HG02588 (cell line): Measurements from ENCODE around the gene LDLRAD4.
A peak's percentile ranks its signal among the peaks of the same experiment; 100 is the strongest.

Source experiments
- ATAC-seq: cut with Tn5 transposase; IDR thresholded peaks from one replicate; pipeline ENCODE4 v1.9.1; 2021; ENCODE audit warnings: mild to moderate bottlenecking, moderate library complexity; ENCODE audit not compliant: unreplicated experiment

The LDLRAD4 gene

DNA sequence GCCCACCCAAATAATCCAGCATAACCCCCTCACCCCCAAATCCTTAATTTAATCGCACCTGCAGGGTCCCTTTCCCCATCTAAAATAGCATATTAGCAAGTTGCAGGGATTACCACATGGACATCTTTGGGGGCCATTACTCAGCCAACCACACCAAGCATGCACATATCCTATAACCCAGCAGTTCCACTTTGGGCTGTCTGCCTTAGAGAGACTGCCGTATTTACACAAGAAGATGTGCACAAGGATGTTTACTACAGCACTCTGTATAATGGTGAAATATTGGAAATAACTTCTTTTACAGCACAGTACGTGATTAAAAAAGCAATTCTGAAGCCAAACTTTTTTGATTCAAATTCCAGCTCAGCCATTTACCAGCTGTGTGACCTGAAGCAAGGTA, 17.3 kb upstream of the LDLRAD4 start:
- no peak for ATAC-seq

DNA sequence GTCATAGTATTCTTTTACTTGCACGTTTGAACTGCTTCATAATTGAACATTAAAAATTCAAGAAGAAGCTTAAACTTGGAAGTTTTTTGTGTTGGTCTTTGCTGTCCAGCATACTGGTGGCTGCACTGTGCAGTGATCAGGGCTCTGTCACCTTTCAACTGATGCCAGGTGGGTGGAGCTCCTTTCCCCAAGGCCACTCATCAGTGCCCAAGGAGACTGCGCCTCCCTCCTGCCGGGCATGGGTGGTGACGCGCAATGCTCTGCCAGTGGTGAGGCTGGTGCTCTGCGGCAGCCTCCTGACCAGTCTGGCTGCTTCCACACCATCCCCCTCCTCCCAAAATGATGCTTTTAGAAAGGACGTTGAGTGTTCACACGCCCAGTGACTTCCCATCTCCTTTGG, 16.0 kb upstream of the LDLRAD4 start:
- no peak for ATAC-seq

DNA sequence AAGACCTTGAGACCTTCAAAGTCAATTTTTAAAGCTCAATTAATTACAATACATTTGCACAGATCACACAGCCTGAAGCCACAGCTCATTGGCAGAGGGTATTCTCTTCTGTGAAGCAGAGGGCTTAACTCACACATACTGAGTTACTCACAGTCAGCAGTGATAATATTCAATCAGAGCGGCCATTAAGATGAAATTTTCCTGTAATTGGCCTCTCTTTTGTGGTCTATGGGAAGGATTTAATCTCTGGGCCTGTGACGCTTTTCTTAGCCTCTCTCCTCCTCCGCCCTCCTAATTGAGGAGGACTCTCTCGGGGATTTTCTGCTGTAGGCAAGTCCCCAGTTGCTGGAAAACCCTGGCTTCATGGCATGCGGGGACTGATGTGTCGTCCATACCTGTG, 12.3 kb upstream of the LDLRAD4 start:
- no peak for ATAC-seq

DNA sequence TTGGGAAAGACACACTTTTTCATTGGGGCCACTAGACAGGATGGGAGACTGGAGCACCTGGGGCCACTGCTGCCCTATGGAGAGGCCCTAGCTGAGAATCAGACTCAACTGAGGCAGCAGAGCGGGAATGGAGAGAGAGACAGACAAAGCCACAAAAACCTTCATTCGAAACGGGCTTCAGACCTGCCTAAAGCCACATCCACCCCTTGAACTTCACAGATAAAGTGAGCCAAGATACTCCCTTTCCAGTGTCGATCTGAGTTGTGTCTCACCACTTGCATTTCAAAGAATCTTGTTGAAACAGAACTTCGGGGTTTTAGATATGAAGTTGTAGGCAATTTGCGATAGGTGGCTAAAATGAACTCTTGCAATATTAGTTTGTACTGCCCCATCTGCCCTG, 11.3 kb upstream of the LDLRAD4 start:
- ATAC-seq, result no peak

DNA sequence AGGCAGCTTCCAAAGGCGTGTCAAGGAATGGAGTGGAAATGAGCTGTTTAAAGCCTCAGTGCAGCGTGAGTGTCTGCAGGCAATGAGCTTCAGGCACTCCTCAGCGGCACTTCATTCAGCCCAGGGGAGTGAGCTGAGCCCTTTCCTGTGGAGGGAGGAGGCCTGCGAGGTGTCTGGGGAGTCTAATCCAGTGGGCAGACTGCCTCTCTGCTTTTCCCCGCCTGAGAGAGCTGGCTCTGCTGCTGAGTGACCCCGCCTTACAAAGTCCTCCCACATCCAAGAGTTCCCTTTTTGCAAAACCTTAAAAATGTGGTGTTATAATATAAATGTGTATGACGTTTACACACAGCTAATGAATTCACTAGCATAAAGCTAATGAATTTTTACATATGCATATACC, 7.0 kb upstream of the LDLRAD4 start:
- no peak for ATAC-seq

DNA sequence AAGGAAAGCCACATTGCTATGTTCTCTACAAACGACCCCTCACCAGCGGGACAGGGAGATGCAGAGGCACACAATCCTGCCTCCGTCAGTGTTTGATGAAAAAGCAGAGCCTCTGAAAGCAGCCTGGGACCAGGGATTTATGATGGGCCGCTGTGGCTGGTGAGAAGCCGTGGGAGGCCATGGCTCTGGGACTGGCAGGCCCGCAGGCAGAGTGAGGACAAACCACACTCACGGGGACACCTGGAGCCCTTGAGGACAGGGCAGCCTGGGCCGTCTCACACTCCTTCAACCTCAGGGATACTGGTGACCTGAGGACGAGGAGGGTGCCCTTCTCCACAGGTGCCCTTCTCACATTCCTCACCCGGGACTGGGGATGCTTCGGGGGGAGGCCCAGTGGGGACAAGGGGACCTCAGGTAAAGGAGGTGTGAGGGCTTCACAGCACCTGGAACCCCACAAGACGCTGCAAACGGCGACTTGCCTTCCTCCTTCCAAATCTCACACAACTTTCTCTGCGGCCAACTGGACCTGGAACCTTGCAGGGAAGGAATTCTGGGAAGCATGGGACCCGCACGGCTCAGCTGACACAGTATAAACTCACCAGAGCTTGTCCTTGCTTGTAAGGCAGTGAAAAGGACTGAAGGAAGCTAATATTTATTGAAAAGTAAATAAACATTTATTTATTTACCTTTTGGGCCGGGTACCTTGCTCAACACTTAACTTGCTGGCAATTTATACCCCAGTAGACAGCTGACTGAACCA, 5.3 kb upstream of the LDLRAD4 start:
- no peak for ATAC-seq

DNA sequence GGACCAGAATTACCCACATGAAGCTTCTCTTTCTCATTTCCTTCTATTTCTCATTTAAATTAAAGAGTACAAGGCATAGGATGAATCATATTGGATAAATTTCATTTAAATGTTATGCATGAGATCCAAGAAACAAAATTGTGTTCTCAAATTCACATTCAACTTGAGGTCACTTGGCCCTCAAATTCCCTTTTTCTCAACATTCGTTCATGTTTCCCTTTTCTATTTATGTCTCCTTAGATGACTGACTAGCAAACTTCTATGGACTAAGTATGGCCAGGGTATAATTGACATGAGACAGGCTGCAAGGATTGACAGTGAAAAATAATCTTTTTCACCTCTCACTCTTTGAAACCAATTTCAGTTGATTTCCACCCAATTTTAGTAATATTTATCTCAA, 4.0 kb upstream of the LDLRAD4 start:
- no peak for ATAC-seq

DNA sequence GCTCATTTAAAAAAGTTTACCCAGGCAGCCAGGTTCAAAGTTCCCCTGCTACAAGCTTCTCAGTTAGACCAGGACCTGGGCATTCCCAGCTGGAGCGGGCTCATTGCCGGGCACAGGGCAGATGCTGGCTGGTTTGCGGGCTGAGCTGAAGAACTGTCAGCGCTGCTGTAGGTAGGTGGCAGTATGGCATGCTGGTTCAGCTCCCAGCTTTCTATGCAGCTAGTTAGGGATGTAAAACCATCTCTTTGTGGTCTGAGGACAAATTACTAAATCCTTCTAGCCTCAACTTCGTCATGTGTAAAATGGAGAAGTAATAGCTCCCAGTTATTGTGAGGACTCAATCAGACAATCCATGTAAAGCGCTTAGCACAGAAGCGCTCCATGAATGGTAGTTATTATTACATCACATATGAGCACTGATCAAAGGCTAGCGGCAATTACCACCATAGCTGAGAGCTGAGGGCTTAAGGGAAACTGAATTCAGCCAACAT, 2.4 kb upstream of the LDLRAD4 start:
- ATAC-seq, result no peak

DNA sequence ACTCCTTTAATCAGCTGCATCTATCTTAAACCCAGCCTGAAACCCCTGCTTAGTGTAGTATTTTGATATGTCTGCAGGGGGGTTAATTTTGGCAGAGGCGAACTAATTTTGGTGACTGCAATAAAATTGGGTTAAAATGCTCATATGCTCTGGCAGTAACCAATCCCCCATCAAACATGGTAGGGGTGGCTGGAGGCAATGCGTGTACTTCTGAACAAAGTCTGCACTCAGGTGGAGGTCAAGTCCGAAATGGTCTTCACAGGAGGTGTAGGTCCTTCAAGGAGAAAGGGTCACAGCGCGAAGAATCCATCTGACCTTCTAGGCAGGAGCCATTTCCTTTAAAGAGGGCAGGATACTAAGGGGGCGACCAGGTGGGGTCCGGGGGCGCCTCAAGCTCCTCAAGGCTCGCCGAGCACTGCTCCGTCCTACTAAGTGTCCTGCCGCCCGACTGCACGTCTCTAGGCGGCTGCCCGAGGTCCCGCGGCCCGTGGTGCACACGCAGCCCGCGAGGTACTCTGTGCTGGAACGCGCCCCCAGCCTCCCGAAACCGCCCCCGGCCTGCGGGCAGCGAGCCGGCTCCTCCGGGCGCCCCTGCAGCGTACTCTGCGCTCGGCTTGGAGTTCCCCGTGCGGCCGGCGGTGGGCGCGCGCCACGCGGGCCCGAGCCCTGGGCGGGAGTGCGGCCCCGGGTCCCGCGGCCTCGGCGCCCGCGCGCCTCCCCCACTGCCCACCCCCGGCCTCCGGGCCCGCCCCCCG, 1.7 kb upstream of the LDLRAD4 start:
- ATAC-seq, result peak; percentile 42

DNA sequence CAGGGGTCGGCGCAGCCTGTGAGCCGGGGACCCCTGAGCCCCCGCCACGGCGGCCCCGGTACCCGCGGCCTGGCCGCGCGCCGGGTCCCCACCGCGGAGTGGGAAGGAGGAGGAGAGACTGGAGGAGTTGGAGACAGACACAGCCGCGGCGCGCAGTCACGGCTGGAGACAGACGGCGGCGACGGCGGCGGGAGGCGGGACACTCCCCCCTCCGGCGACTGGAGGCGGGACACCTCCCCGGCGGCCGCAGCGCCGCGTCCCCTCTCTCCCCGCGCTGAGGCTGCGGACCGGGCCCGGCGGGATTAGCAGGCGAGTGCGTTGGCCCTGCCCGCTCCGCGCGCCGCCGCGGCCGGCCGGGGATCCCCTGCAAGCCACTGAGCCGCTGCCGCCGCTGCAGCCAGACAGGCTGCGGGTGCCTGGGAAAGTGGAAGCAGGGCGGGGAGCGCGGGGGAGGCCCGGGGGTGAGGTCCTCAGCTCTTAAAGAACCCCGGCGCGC, 1.0 kb upstream of the LDLRAD4 start:
- ATAC-seq, result peak; percentile 44

DNA sequence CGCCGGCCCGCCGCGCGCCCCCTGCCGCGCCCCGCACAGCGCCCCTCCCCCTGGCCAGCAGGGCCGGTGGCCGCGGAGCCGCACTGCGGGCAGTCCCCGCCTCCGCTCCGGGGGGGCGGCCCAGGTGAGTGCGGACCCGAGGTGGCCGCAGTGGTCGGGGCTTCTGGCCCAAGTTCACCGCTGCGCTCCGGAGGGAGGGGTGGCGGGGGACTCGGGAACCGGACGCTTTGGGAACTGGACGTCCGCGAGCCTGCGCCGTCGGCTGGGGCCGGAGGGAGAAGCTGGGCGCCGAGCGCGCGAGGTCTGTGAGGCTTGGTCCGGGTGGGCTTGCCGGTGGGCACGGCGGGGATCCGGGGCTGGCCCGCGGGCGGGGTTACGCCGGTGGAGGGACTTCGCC, 591 bp upstream of the LDLRAD4 start:
- no peak for ATAC-seq

DNA sequence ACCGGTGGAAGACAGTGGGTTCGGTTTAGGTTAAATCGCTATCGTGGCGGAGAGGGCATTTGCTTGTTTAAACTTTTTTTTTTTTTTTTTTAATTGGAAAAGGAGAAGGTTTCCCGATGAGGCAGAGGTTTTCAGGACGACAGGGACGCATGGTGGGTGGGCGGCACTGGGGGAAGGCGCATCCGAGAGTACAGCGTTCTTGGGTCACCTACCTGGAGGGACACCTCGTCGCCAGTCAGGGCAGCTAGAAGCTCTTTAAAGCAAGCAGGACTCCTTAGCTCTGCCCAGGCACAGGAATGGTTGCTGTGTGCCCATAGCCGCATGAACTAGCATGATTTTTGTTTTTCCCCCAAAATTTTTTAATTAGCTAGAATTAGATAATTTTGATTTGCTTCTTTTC, 437 bp downstream of the LDLRAD4 start:
- no peak for ATAC-seq

DNA sequence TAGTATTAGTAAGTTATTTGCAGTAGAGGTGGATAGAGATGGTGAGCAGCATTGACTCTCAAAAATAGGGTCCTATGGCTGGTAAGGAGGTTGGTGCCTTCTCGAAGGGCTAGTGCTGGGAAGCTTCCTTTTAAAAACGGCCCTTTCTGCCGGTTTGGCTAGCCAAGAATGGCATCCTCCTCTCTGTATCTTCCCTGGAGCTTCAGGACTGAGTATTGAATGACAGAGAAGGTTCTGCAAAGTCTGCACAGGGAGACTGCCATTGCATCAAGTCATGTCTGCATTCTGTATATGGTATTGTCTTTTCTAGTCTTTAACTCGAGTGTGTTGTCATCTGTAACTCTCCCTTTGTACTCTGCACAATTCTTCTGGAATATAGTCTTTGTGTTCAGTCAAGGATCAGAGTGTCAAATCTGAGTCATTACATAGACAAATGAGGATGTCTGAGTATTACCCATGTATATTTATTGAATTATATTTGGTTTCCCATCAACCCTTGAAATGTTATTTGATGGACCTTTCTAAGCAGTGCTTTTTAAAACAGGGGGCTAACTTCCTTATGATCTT, 1.1 kb downstream of the LDLRAD4 start:
- ATAC-seq, result no peak

DNA sequence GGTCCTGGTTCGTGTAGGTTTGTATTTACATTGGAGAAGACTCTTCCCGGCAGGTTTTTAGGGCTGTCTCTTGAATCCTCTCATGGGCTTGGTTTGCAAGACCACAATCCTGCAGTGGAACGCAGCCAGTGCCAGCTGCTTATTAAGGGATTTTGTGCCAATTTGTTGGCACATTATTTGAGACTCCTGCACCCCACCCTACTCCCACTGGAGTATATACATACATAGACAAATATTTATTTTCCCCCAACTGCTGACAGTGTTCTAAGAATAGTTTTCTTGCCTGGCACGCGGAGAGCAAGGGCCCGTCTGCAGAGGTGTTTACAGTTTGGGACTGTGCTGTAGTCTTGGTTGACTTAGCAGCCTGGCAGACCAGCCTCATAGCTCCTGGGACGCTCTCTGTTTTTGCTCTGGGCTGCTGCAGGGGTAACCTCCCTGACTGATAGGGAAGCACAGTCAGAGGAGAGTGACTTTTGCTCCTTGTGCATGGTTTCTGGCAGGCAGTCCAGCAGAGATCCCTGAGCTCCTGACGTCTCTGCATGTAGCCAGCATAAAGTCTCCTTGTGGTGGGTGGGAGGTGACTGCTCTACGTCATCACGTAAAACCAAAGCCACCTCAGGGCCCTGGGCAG, 1.9 kb downstream of the LDLRAD4 start:
- ATAC-seq, result no peak

DNA sequence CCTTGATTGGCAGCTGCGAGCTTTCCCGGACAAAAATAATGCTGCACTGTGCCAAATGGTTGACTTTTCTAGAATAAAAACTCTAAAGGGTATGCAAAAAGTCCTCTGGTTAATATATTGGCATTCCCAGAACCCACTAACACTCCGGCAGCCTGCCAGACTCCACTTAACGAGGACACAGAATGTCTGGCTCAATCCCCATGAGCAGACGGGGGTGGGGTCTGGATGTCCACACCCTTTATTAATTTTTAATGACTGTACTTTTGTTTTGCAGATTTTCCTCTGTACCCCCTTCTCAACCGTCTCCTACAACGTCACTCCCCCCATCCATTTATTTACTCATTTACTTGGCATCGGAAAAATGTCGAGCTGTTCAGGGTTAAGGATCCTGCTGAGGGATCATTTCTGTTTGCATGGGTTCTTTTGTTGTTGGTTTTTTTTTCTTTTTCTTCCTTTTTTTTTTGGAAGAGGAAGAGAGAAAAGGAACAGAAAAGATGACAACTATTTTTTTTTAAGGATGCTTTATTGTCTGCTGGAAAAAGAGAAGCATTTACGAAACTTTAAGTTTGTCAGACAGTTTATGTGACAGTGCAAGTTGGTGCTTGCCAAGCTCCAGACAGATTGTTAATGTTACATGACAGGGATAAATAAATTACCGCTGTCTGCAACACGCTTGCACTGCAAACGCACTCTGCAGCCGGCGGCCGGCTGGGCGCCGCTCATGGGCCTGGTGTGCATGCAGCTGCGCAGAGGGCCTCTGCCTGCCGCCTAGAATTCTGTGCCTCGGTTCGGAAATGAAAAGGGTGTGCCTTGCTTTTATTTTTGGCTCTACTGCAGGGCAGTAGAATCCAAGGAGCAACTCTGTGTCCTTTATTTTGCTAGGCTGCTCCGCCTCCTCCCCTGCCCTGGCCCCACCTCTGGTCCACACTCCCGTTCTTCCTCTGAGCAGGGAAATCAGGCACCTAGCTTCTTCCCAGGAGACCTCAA, 3.6 kb downstream of the LDLRAD4 start:
- no peak for ATAC-seq

DNA sequence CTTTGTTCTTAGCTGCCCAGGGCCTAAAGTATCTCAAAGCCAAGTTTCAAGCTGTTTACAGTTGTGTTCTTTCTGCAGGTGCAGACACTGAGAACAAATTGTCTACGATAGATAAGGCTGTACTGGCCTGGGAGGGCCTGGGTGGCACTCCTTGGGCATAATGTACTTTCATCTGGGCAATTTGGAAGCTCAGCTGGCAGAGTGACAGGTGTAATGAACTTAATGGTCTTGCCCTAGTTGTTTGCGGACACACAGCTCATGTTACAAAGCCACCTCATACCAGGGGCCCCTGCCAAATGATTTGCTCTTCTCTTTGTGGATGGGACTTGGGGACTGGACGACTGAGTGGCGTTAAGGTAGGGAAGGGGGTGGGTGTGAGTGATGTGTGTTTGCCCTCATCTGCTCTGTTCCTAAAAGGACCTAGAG, 4.3 kb downstream of the LDLRAD4 start:
- ATAC-seq, result no peak

DNA sequence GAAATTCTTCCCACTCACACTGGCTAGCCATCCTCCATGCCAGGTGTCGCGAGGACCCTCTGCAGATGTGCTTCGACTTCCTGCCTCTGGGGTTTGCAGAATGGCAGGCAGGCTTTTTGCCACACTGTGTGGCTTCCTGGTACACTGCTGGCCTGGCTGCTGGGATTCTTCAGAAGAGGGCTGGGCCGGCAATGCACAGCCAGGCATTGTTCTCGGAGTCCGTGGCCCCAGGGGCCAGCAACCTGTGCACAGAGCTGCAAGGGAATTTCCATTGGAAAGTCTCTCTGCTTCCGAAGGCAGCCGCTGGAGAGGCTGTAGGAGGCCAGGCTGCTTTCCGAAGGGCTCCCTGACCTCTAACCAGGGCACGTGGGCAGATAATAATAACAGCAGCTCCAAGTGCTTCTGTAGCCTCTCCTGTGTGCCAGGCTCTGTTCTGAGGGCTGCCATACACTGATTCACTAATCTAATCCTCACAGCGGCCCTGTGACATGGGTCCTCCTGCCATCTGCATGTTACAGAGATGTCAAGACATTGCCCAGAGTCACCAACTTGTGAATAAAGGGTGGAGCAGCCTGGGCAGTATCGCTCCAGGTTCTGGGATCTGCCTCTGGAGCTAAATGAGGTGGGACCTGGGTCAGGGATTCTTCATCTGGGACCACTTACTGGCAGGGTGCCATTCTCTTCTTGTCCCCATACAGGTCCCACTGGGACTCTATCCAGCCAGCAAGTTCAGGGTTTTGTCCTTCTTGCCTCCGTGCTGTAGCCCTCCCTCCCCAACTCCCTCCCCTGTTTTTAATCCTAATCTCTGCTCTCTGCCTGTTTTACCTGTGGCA, 5.0 kb downstream of the LDLRAD4 start:
- no peak for ATAC-seq

DNA sequence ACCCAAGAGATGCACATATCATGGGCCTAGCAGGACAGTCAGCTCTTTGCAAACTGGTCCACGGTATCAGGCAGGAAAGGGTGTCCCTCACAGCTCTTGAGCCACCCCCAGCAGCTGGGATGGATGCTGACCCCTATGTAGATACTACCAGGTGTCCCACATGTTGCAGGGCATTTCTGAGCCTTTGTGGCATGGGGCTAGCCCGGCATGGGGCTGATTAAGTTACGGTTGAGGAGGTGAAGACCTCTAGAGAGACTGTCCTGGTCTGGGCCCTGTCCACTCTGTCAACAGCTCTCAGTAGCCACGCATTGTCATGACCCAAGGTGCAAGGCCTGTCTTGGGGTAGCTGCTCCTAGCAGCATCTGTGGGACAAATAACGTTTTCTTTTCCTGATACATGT, 6.7 kb downstream of the LDLRAD4 start:
- ATAC-seq, result no peak

DNA sequence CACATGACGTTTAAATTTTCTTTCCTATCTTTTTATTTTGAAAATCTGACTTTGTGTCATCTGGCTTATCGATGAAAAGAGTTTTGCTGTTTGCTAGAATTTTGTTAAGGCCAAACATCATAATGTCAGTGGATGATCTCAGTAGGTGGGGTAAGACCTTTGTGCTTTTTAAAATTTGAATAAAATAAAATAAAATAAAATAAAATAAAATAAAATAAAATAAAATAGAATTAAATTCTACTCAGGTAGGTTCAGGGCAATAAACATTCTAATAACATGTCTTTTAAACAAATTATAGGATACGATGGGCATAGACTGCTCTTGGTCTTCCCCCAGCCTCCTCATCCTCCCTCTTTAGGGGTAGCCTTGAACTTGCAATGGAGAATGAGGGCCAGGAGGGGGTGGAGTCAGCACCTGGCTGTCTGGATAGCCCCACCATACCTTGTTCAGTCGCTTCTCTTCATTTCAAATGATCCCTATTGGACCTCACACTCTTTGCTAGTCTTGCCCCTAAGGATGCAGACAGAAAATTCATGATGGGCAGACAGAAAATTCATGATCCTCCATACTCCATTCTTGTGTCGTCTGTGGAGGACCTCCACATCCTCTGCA, 8.1 kb downstream of the LDLRAD4 start:
- ATAC-seq, result no peak
